GM12878 (cell line): ENCODE results near the gene AIF1L. TPM values are rescaled to one million over a fixed set of nuclear protein-coding genes. Genes with fewer than 3 reads are reported as not detected.

ENCODE experiments used
- ATAC-seq: fragments of 200-7000 bp; cut with Tn5 transposase; 3 replicates; pipeline ENCODE4 v1.9.1; 2020; ENCODE audit warnings: mild to moderate bottlenecking, moderate library complexity
- BruUV-seq: library from RNA; stranded (reverse); fragments of 400-500 nt; replicated peaks from 2 replicates; lab custom pipeline; 2021; lab: Mats Ljungman, UMichigan
- CTCF ChIA-PET: fragments of 300-600 bp; sonication (Branson Sonifier 250); formaldehyde crosslinking; extraction: SDS; loops from one replicate; lab custom pipeline; 2021; ENCODE audit warnings: inconsistent platforms; lab: Yijun Ruan, JAX
- POLR2A ChIA-PET: fragments of 350-600 bp; formaldehyde crosslinking; extraction: SDS; loops from one replicate; lab custom pipeline; 2021; ENCODE audit warnings: inconsistent platforms; lab: Charles Lee
- RAD21 ChIA-PET: fragments of 300-600 bp; sonication (Branson Sonifier 250); formaldehyde crosslinking; loops from one replicate; lab custom pipeline; 2023; ENCODE audit warnings: antibody characterized with exemption; ENCODE audit not compliant: unreplicated experiment; lab: Charles Lee
- SMC1A ChIA-PET: fragments of 300-600 bp; sonication (Branson Sonifier 250); formaldehyde crosslinking; loops from one replicate; lab custom pipeline; 2023; ENCODE audit not compliant: unreplicated experiment, uncharacterized antibody; lab: Charles Lee
- DNase-seq: peaks from one replicate; pipeline ENCODE4 v3.0.0-alpha.2; 2011; ENCODE audit warnings: low read depth, low spot score
- FAIRE-seq: peaks from 3 replicates; lab custom pipeline; 2011; peaks lifted over from hg19 to GRCh38; lab: Jason Lieb, UNC
- H2AFZ ChIP-seq: 2 replicates; pipeline ENCODE4 v1.6.0; 2011; ENCODE audit warnings: low read depth, low read length, control low read depth; ENCODE audit not compliant: control insufficient read depth
- H3K27ac ChIP-seq: 2 replicates; pipeline ENCODE4 v1.5.1; 2011; ENCODE audit warnings: control low read depth; ENCODE audit not compliant: control insufficient read depth, insufficient read depth
- H3K27me3 ChIP-seq, 2 experiments: replicated peaks in 1 of 2; 2 replicates each; pipeline versions ENCODE4 v1.6.0 to v1.6.1; 2011; ENCODE audit warnings: low read length in 1 of 2; ENCODE audit not compliant: control insufficient read depth in 2 of 2, insufficient read depth in 2 of 2
- H3K36me3 ChIP-seq, 2 experiments: 2 replicates each; pipeline ENCODE4 v1.5.1; 2011; ENCODE audit warnings: low read length in 1 of 2; ENCODE audit not compliant: control insufficient read depth in 2 of 2, insufficient read depth in 2 of 2
- H3K4me1 ChIP-seq: 2 replicates; pipeline ENCODE4 v1.6.1; 2011; ENCODE audit warnings: mild to moderate bottlenecking, low read length, moderate library complexity, mixed read lengths; ENCODE audit not compliant: control insufficient read depth, insufficient read depth
- H3K4me2 ChIP-seq: 2 replicates; pipeline ENCODE4 v1.6.0; 2011; ENCODE audit warnings: control low read depth; ENCODE audit not compliant: control insufficient read depth, insufficient read depth
- H3K4me3 ChIP-seq: fragments of 200-600 bp; sonication (generic); 2 replicates; pipeline ENCODE4 v1.5.1; 2016
- H3K79me2 ChIP-seq: 2 replicates; pipeline ENCODE4 v1.6.0; 2011; ENCODE audit warnings: low read length; ENCODE audit not compliant: control insufficient read depth, insufficient read depth
- H3K9ac ChIP-seq: 2 replicates; pipeline ENCODE4 v1.8.0; 2011; ENCODE audit warnings: low read length, control low read depth, mixed read lengths; ENCODE audit not compliant: control insufficient read depth, insufficient read depth
- H3K9me3 ChIP-seq: replicated peaks from 3 replicates; pipeline ENCODE4 v1.5.1; 2011; ENCODE audit warnings: mild to moderate bottlenecking, low read length; ENCODE audit not compliant: control insufficient read depth, insufficient read depth
- H4K20me1 ChIP-seq: 2 replicates; pipeline ENCODE4 v1.6.0; 2011; ENCODE audit not compliant: control insufficient read depth, insufficient read depth
- CUX1 ChIP-seq: IDR thresholded peaks from 2 replicates; pipeline ENCODE4 v1.6.1; 2012; ENCODE audit warnings: improper control_type of control experiment, low read depth, low read length; ENCODE audit not compliant: insufficient replicate concordance
- FOS ChIP-seq: IDR thresholded peaks from 3 replicates; pipeline ENCODE4 v1.6.1; 2011; ENCODE audit warnings: borderline replicate concordance; ENCODE audit not compliant: insufficient read length; ENCODE audit errors: extremely low read depth
- HSF1 ChIP-seq: fragments of 150-350 bp; IDR thresholded peaks from 2 replicates; pipeline ENCODE4 v1.6.1; 2014; ENCODE audit warnings: mild to moderate bottlenecking, low read depth, low read length
- KDM1A ChIP-seq: fragments of 200-600 bp; sonication (generic); IDR thresholded peaks from 2 replicates; pipeline ENCODE4 v1.6.1; 2016; ENCODE audit warnings: borderline replicate concordance
- LARP7 ChIP-seq: fragments of 450-650 bp; IDR thresholded peaks from 2 replicates; pipeline ENCODE4 v1.6.1; 2017; ENCODE audit warnings: mild to moderate bottlenecking
- POLR2AphosphoS2 ChIP-seq: IDR thresholded peaks from 2 replicates; pipeline ENCODE4 v1.6.1; 2011; ENCODE audit warnings: low read depth, mild to moderate bottlenecking, low read length, improper control_type of control experiment, moderate library complexity
- POLR2AphosphoS5 ChIP-seq: IDR thresholded peaks from 2 replicates; pipeline ENCODE4 v1.6.1; 2011; ENCODE audit warnings: mild to moderate bottlenecking, low read length, inconsistent platforms
- RCOR1 ChIP-seq: conservative IDR thresholded peaks from 2 replicates; pipeline ENCODE4 v1.6.1; 2012; ENCODE audit warnings: low read depth, low read length, improper control_type of control experiment
- RFX5 ChIP-seq: IDR thresholded peaks from 2 replicates; pipeline ENCODE4 v1.6.1; 2011; ENCODE audit warnings: low read depth, low read length, improper control_type of control experiment
- SMAD1 ChIP-seq: fragments of 450-650 bp; IDR thresholded peaks from 2 replicates; pipeline ENCODE4 v1.6.1; 2018; ENCODE audit warnings: mild to moderate bottlenecking, low read depth; ENCODE audit not compliant: partially characterized antibody
- SMC3 ChIP-seq: IDR thresholded peaks from 2 replicates; pipeline ENCODE4 v1.6.1; 2011; ENCODE audit warnings: low read length, improper control_type of control experiment, borderline replicate concordance
- WGBS: methylation state at CpG from one replicate; pipeline ENCODE4 v1.1.6; 2016; ENCODE audit warnings: low lambda C conversion rate; ENCODE audit not compliant: insufficient replicate concordance, insufficient coverage; ENCODE audit errors: missing lambda C conversion rate; 5-methylcytosine and 5-hydroxymethylcytosine counted together
- in situ Hi-C: fragments of 300-500 bp; cut with MboI; formaldehyde crosslinking; loops from 9 replicates; pipeline ENCODE4 v1.14.3; 2018; ENCODE audit warnings: mixed read lengths
- intact Hi-C: fragments of 100-400 bp; cut with micrococcal nuclease; formaldehyde crosslinking; loops from one replicate; pipeline ENCODE4 v1.14.2; 2022; ENCODE audit not compliant: unreplicated experiment
- polyA plus RNA-seq, 11 experiments: library from polyadenylated mRNA; depleted of rRNA in 4 of 11; unstranded in 6 of 11; stranded (reverse) in 5 of 11; fragments of >200 nt; fragmentation: Nextera tagmentation in 4 of 11; fragmentation: Illumina TruSeq in 1 of 11; extraction: Ambion mirVana in 4 of 11; extraction: Trizol in 1 of 11; gene quantifications; 1 replicate in 1 of 11; 2 replicates in 10 of 11; pipeline versions ENCODE4 v1.2.1 to v1.2.3, GENCODE V29; 2011 to 2016; ENCODE audit warnings: inconsistent platforms in 2 of 11, missing spikeins in 2 of 11, low read depth in 1 of 11
- total RNA-seq, 4 experiments: library from RNA; depleted of rRNA in 3 of 4; stranded (reverse); fragments of >200 nt in 3 of 4; fragmentation: Illumina TruSeq in 1 of 4; extraction: Trizol in 1 of 4; gene quantifications; 2 replicates each; pipeline versions ENCODE4 v1.2.1 to v1.2.3, GENCODE V29; 2013 to 2021

Gene AIF1L
- total and polyA plus RNA-seq, 10 of the 15 experiments (the other 5 are each of a cell fraction or from before 2014, with no cell fraction given), result 0.07 to 0.15 (median 0.08) TPM; not detected in 7

GRCh38 chr9:131048820-131049219 is 47.5 kb upstream of the AIF1L start:
- SMC1A ChIA-PET, result no interaction called here
- Histone ChIP-seq H2AFZ (no peak overlapping the region), H4K20me1 (no peaks in the 10 kb centered on the region), H3K4me1 (peaks cover 1% of the 10 kb centered on the region), H3K79me2 (no peaks in the 10 kb centered on the region), H3K4me2 (no peak overlapping the region), H3K36me3 (no peaks in the 10 kb centered on the region), H3K9ac (no peak overlapping the region), H3K27me3 (no peaks in the 10 kb centered on the region), H3K27ac (no peak overlapping the region), H3K9me3 (no peaks in the 10 kb centered on the region), H3K4me3 (no peak overlapping the region)
- FAIRE-seq (no peak), DNase-seq (no peak), ATAC-seq (no peak)
- in situ Hi-C loops (loop anchor here (5.0 kb wide), 1 partner anchor 342 kb away; no protein-coding TSS in a partner anchor), intact Hi-C loops (loop anchor here (5.0 to 10.0 kb wide), 3 partner anchors 114 to 347 kb away; partner anchors contain the start of gene FIBCD1)
- POLR2A ChIA-PET, result no interaction called here
- CTCF ChIA-PET, result interaction anchor here (0.5 to 1.2 kb wide), 5 partner anchors 13 to 341 kb away, joined by 3 read pairs; no protein-coding TSS in a partner anchor
- RAD21 ChIA-PET, result no interaction called here
- BruUV-seq, result no TSS peak
- TF ChIP-seq POLR2AphosphoS5, result no peak
- no peak for TF ChIP-seq RFX5
- no peak for TF ChIP-seq CUX1
- no peak for TF ChIP-seq FOS
- no peak for TF ChIP-seq HSF1
- TF ChIP-seq SMC3, result no peak
- TF ChIP-seq LARP7, result no peak
- TF ChIP-seq SMAD1, result no peak
- no peak for TF ChIP-seq POLR2AphosphoS2
- no peak for TF ChIP-seq RCOR1
- no peak for TF ChIP-seq KDM1A
- 41% methylated on average over 8 of the region's 8 CpGs for WGBS
